ENCODE data around the gene NAAA.

The NAAA gene

GRCh38 chr4:75904076-75904475 is 36.7 kb downstream of the NAAA start:
- Mint-ChIP-seq H3K27me3 (peaks cover 6% of the 10 kb centered on the region), H3K4me1 (ENCODE audit: low read depth) (no peaks in the 10 kb centered on the region), H3K27ac (no peak overlapping the region), H3K9me3 (no peaks in the 10 kb centered on the region), H3K4me3 (no peak overlapping the region), H3K36me3 (ENCODE audit: low read depth) (no peaks in the 10 kb centered on the region)
- no peak for DNase-seq

GRCh38 chr4:75902352-75902751 is 38.5 kb downstream of the NAAA start, which contains the start of gene PPEF2:
TSS of gene PPEF2 (minus strand) at chr4:75902452. CDS start at chr4:75896325, 6,127 bp downstream.
- Mint-ChIP-seq H3K27me3 (peaks cover 6% of the 10 kb centered on the region), H3K4me1 (ENCODE audit: low read depth) (no peaks in the 10 kb centered on the region), H3K27ac (no peak within 1 kb of the TSS), H3K36me3 (ENCODE audit: low read depth) (no peaks in the 10 kb centered on the region), H3K4me3 (no peak within 1 kb of the TSS), H3K9me3 (no peaks in the 10 kb centered on the region)
- no peak for DNase-seq

GRCh38 chr4:75898536-75898935 is 42.3 kb downstream of the NAAA start:
- Mint-ChIP-seq H3K9me3 (no peaks in the 10 kb centered on the region), H3K27ac (no peak overlapping the region), H3K27me3 (peaks cover 6% of the 10 kb centered on the region), H3K4me1 (ENCODE audit: low read depth) (no peaks in the 10 kb centered on the region), H3K4me3 (no peak overlapping the region), H3K36me3 (ENCODE audit: low read depth) (no peaks in the 10 kb centered on the region)
- DNase-seq = no peak

- Mint-ChIP-seq H3K4me1 (ENCODE audit: low read depth) (no peaks in the 10 kb centered on the region), H3K27me3 (peaks cover 6% of the 10 kb centered on the region), H3K9me3 (no peaks in the 10 kb centered on the region), H3K27ac (no peak overlapping the region), H3K4me3 (no peak overlapping the region), H3K36me3 (ENCODE audit: low read depth) (no peaks in the 10 kb centered on the region)
- DNase-seq = no peak
Measured at GRCh38 chr4:75895744-75896314, 45.0 kb downstream of the NAAA start.

GRCh38 chr4:75892508-75892907 is 48.3 kb downstream of the NAAA start:
- Mint-ChIP-seq H3K36me3 (ENCODE audit: low read depth) (no peaks in the 10 kb centered on the region), H3K27me3 (no peaks in the 10 kb centered on the region), H3K4me3 (no peak overlapping the region), H3K27ac (no peak overlapping the region), H3K4me1 (ENCODE audit: low read depth) (no peaks in the 10 kb centered on the region), H3K9me3 (no peaks in the 10 kb centered on the region)
- DNase-seq = no peak

- H3K9me3 Mint-ChIP-seq = no peaks in the 10 kb centered on the region
- H3K4me3 Mint-ChIP-seq = no peak overlapping the region
- no peak overlapping the region for H3K27ac Mint-ChIP-seq
- H3K4me1 Mint-ChIP-seq (ENCODE audit: low read depth) = no peaks in the 10 kb centered on the region
- no peaks in the 10 kb centered on the region for H3K27me3 Mint-ChIP-seq
- H3K36me3 Mint-ChIP-seq (ENCODE audit: low read depth) = no peaks in the 10 kb centered on the region
- no peak for DNase-seq
Measured at GRCh38 chr4:75891611-75892010, 49.2 kb downstream of the NAAA start.

GRCh38 chr4:75889537-75890199 is 51.1 kb downstream of the NAAA start:
- Mint-ChIP-seq H3K4me3 (no peak overlapping the region), H3K4me1 (ENCODE audit: low read depth) (no peaks in the 10 kb centered on the region), H3K27me3 (no peaks in the 10 kb centered on the region), H3K36me3 (ENCODE audit: low read depth) (no peaks in the 10 kb centered on the region), H3K27ac (no peak overlapping the region), H3K9me3 (no peaks in the 10 kb centered on the region)
- DNase-seq = no peak

- Mint-ChIP-seq H3K4me1 (ENCODE audit: low read depth) (no peaks in the 10 kb centered on the region), H3K9me3 (no peaks in the 10 kb centered on the region), H3K27me3 (no peaks in the 10 kb centered on the region), H3K36me3 (ENCODE audit: low read depth) (no peaks in the 10 kb centered on the region), H3K27ac (no peak overlapping the region), H3K4me3 (no peak overlapping the region)
- DNase-seq = no peak
Measured at GRCh38 chr4:75886104-75886503, 54.7 kb downstream of the NAAA start.

- H3K36me3 Mint-ChIP-seq (ENCODE audit: low read depth) = no peaks in the 10 kb centered on the region
- no peak overlapping the region for H3K27ac Mint-ChIP-seq
- no peaks in the 10 kb centered on the region for H3K4me1 Mint-ChIP-seq (ENCODE audit: low read depth)
- H3K27me3 Mint-ChIP-seq = peaks cover 3% of the 10 kb centered on the region
- H3K9me3 Mint-ChIP-seq = no peaks in the 10 kb centered on the region
- no peak for DNase-seq
- no peak overlapping the region for H3K4me3 Mint-ChIP-seq
Measured at GRCh38 chr4:75881476-75881875, 59.3 kb downstream of the NAAA start.

- H3K4me1 Mint-ChIP-seq (ENCODE audit: low read depth) = no peaks in the 10 kb centered on the region
- H3K36me3 Mint-ChIP-seq (ENCODE audit: low read depth) = no peaks in the 10 kb centered on the region
- no peak overlapping the region for H3K4me3 Mint-ChIP-seq
Measured at GRCh38 chr4:75880278-75880677, 60.5 kb downstream of the NAAA start.

GRCh38 chr4:75878246-75878756 is 62.5 kb downstream of the NAAA start:
- Mint-ChIP-seq H3K9me3 (no peaks in the 10 kb centered on the region), H3K4me1 (ENCODE audit: low read depth) (no peaks in the 10 kb centered on the region), H3K36me3 (ENCODE audit: low read depth) (no peaks in the 10 kb centered on the region), H3K4me3 (no peak overlapping the region), H3K27ac (no peak overlapping the region), H3K27me3 (peaks cover 3% of the 10 kb centered on the region)
- DNase-seq = no peak

More at GRCh38 chr4:75880278-75880677, 60.5 kb downstream of the NAAA start:
- no peak for DNase-seq
- Mint-ChIP-seq H3K9me3 (no peaks in the 10 kb centered on the region), H3K27me3 (peaks cover 3% of the 10 kb centered on the region), H3K27ac (no peak overlapping the region)

GRCh38 chr4:75876218-75876617 is 64.6 kb downstream of the NAAA start:
- no peak for DNase-seq
- Mint-ChIP-seq H3K36me3 (ENCODE audit: low read depth) (no peaks in the 10 kb centered on the region), H3K4me1 (ENCODE audit: low read depth) (no peaks in the 10 kb centered on the region), H3K27ac (no peak overlapping the region), H3K9me3 (no peaks in the 10 kb centered on the region), H3K27me3 (peaks cover 3% of the 10 kb centered on the region), H3K4me3 (no peak overlapping the region)

GRCh38 chr4:75869100-75869499 is 71.7 kb downstream of the NAAA start:
- H3K36me3 Mint-ChIP-seq (ENCODE audit: low read depth) = no peaks in the 10 kb centered on the region
- H3K9me3 Mint-ChIP-seq = no peaks in the 10 kb centered on the region
- no peak for DNase-seq
- H3K4me3 Mint-ChIP-seq = no peak overlapping the region
- no peaks in the 10 kb centered on the region for H3K4me1 Mint-ChIP-seq (ENCODE audit: low read depth)
- H3K27me3 Mint-ChIP-seq = no peaks in the 10 kb centered on the region
- H3K27ac Mint-ChIP-seq = no peak overlapping the region

- Mint-ChIP-seq H3K36me3 (ENCODE audit: low read depth) (no peaks in the 10 kb centered on the region), H3K27me3 (no peaks in the 10 kb centered on the region), H3K27ac (no peak overlapping the region), H3K4me1 (ENCODE audit: low read depth) (no peaks in the 10 kb centered on the region), H3K9me3 (no peaks in the 10 kb centered on the region), H3K4me3 (no peak overlapping the region)
- no peak for DNase-seq
Measured at GRCh38 chr4:75867130-75867529, 73.7 kb downstream of the NAAA start.

Data from activated T-cell treated with anti-CD3 and anti-CD28 coated beads, Interleukin-2, amount 50 U/mL, for 24 hours (primary cell).